Neural crest cell (in vitro differentiated cells): ENCODE measurements around the gene TBCD. TPM values are rescaled to one million over a fixed set of nuclear protein-coding genes. Genes with fewer than 3 reads are reported as not detected.

Experiments
- DNase-seq: peaks from one replicate; pipeline ENCODE4 v3.0.0; 2021; ENCODE audit warnings: low read depth, mixed read lengths, low spot score
- H3K27ac Mint-ChIP-seq: one replicate; pipeline ENCODE4 v1.8.0; 2021; ENCODE audit warnings: mild to moderate bottlenecking, mixed read lengths; ENCODE audit not compliant: unreplicated experiment
- H3K27me3 Mint-ChIP-seq: 2 replicates; pipeline ENCODE4 v1.8.0; 2021; ENCODE audit warnings: low read depth, mild to moderate bottlenecking, mixed read lengths
- H3K36me3 Mint-ChIP-seq: 2 replicates; pipeline ENCODE4 v1.8.0; 2021; ENCODE audit warnings: low read depth, mild to moderate bottlenecking, mixed read lengths
- H3K4me1 Mint-ChIP-seq: 2 replicates; pipeline ENCODE4 v1.8.0; 2021; ENCODE audit warnings: mixed read lengths
- H3K4me3 Mint-ChIP-seq: one replicate; pipeline ENCODE4 v1.8.0; 2021; ENCODE audit warnings: mild to moderate bottlenecking, mixed read lengths
- H3K9me3 Mint-ChIP-seq: 2 replicates; pipeline ENCODE4 v1.8.0; 2021; ENCODE audit warnings: mixed read lengths
- total RNA-seq: library from RNA; stranded (reverse); gene quantifications from 2 replicates; pipeline ENCODE4 v1.2.1, GENCODE V29; 2021
- TF ChIP-seq, protein P1 (sequence below): fragments of 200-600 bp; sonication (generic); conservative IDR thresholded peaks from 2 replicates; pipeline ENCODE4 v1.5.0; 2021; ENCODE audit warnings: antibody characterized with exemption, mild to moderate bottlenecking

The TBCD gene
- total RNA-seq, 1 donor from 2014 or later = 166 TPM

DNA sequence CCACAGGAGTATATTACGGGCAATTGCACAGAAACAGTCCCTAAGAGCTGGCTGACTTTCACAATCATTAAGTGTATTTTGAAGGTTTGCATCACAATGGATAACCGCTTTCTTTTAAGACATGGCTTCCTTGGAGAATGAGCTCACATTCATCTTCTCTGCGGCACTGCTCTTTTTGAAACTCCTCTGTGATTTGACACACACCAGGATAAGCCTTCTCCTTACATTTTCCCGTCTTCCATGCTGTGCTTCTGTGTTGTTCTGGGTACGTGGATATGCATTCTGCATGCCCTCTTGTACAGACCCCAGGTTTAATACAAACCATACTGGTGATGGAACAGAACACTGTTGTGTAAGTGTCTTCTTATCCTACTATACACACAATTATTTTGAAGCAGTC lies 238.0 kb downstream of the TBCD start:
- Mint-ChIP-seq H3K4me3 (no peak overlapping the region), H3K4me1 (peaks cover 20% of the 10 kb centered on the region), H3K27ac (no peak overlapping the region), H3K36me3 (peaks cover 36% of the 10 kb centered on the region), H3K9me3 (peaks cover 20% of the 10 kb centered on the region), H3K27me3 (no peaks in the 10 kb centered on the region)
- TF ChIP-seq, protein P1, sequence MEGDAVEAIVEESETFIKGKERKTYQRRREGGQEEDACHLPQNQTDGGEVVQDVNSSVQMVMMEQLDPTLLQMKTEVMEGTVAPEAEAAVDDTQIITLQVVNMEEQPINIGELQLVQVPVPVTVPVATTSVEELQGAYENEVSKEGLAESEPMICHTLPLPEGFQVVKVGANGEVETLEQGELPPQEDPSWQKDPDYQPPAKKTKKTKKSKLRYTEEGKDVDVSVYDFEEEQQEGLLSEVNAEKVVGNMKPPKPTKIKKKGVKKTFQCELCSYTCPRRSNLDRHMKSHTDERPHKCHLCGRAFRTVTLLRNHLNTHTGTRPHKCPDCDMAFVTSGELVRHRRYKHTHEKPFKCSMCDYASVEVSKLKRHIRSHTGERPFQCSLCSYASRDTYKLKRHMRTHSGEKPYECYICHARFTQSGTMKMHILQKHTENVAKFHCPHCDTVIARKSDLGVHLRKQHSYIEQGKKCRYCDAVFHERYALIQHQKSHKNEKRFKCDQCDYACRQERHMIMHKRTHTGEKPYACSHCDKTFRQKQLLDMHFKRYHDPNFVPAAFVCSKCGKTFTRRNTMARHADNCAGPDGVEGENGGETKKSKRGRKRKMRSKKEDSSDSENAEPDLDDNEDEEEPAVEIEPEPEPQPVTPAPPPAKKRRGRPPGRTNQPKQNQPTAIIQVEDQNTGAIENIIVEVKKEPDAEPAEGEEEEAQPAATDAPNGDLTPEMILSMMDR = no peak
- no peak for DNase-seq

DNA sequence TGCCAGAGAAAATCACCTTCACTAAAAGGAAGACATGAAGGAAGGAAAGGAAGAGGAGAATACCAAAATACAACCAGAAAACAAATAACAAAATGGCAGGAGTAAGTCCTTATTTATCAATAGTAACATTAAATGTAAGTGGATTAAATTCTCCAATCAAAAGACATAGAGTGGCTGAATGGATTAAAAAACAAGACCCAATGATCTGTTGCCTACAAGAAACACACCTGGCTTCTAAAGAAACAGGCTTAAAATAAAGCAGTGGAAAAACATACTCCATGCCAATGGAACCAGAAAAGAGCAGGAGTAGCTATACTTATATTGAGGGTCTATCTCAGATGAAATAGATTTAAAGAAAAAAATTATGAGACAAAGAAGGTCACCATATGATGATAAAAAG lies 241.1 kb downstream of the TBCD start:
- Mint-ChIP-seq H3K36me3 (peaks cover 46% of the 10 kb centered on the region), H3K9me3 (peaks cover 31% of the 10 kb centered on the region), H3K4me3 (no peak overlapping the region), H3K27me3 (no peaks in the 10 kb centered on the region), H3K27ac (no peak overlapping the region), H3K4me1 (peaks cover 6% of the 10 kb centered on the region)
- TF ChIP-seq, protein P1 = no peak
- DNase-seq = no peak

Other genes starting within 250 kb of the TBCD start
- gene FOXK2, start 232.3 kb upstream of the TBCD start, total RNA-seq = 84.3 and 92.2 TPM in 2 replicates
- 57.1 and 64.6 TPM in 2 replicates for gene WDR45B, start 103.6 kb upstream of the TBCD start, total RNA-seq
- gene RAB40B, start 53.4 kb upstream of the TBCD start, total RNA-seq = 5.6 and 8.9 TPM in 2 replicates
- gene FN3KRP, start 35.4 kb upstream of the TBCD start, total RNA-seq = 44.1 and 44.4 TPM in 2 replicates
- 21.7 and 23.8 TPM in 2 replicates for gene FN3K, start 16.4 kb upstream of the TBCD start, total RNA-seq
- not detected in 2 replicates for gene ZNF750, start 88.0 kb downstream of the TBCD start, total RNA-seq